Globus pallidus (tissue), 1 donor: ENCODE results near the gene FBXL17.

ENCODE experiments used
- DNase-seq: peaks from one replicate; pipeline ENCODE4 v3.0.0-alpha.2; 2015; ENCODE audit warnings: low spot score

Gene FBXL17

GRCh38 chr5:107997338-107997980 lies 384.4 kb downstream of the FBXL17 start:
- no peak for DNase-seq

DNA sequence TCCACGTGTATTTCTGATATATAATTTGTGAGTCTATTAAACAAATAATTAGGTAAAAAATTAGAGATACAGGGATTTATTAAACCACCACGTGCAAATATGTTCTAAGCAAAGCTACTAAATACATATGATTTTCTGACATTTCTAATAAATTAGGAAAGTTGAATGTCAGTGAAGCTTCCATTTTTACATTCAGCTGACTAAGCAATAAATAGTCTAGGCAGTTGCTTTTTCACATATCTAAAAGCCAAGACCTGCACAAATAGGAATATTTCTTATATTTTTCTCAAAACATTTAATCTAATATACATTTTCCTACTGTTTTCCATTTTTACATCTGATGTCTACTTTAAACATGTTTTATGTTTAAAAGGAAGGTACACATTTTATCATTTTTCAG lies 388.6 kb downstream of the FBXL17 start:
- DNase-seq, result no peak

- DNase-seq, result no peak
Measured at GRCh38 chr5:107990881-107991810, 390.8 kb downstream of the FBXL17 start.

- DNase-seq, result no peak
Measured at GRCh38 chr5:107985144-107985543, 396.8 kb downstream of the FBXL17 start.

GRCh38 chr5:107982703-107983425 lies 399.0 kb downstream of the FBXL17 start:
- no peak for DNase-seq

- DNase-seq, result no peak
Measured at GRCh38 chr5:107980923-107981692, 400.8 kb downstream of the FBXL17 start.

DNA sequence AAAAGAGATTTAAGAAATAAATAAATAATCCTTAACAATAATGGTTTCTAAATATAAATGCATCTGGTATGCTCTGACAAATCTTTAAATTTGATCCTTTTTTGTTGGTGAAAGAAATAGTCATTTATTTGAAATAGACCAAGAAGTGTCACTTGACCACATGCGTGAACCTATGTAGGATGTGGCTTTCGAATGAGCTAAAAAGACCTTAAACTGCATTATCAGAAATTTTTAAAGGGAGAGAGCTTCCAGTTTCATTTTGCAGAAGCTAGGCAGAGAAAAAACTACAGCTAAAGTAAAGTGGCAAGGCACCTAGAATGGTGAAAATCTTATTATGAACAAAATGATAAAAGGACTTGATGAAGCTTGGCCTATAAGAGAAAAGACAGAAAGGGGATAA lies 402.0 kb downstream of the FBXL17 start:
- DNase-seq, result no peak

DNA sequence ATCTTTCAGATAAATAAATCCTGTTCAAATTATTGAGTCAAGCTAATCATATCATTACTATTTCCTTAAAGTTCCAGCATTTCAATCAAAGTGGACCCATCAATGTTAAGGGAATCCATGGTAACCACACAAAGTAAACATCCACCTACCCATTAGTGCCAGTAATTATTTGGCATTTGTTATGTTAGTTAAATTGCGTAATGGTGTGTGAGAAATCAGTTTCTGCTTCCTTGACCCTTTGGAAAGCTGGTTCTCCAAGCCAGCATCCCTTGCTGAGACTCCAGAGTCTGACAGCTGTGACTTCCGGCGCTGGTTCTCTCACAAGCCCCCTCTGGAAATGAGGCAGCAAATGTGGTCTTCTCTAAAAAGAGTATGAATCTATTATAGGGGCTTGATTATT lies 402.6 kb downstream of the FBXL17 start:
- no peak for DNase-seq

- no peak for DNase-seq
Measured at GRCh38 chr5:107977550-107978071, 404.3 kb downstream of the FBXL17 start.

GRCh38 chr5:107975568-107975967 lies 406.3 kb downstream of the FBXL17 start:
- no peak for DNase-seq

- no peak for DNase-seq
Measured at GRCh38 chr5:107971846-107972245, 410.1 kb downstream of the FBXL17 start.

DNA sequence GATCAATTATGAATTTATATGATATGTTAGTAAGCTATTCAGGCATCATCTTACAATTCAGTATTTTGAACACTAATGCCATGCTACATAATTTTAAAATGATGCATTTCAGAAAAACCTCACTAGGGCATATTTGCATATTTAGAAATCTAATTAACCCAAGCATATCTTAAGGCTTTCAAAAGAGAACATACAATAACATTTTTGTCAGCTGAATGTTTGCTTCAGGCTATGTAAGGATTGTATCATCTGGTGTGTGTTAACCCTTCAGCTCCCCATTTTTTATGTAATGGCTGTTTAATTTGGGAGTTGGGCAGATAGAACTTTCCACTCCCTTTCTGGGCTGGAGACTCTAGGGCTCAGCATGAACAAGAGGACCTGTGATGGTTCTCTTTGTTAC lies 412.1 kb downstream of the FBXL17 start:
- DNase-seq, result no peak

- DNase-seq, result no peak
Measured at GRCh38 chr5:107968998-107969397, 412.9 kb downstream of the FBXL17 start.

GRCh38 chr5:107968406-107968843 lies 413.5 kb downstream of the FBXL17 start:
- DNase-seq, result no peak

- DNase-seq, result no peak
Measured at GRCh38 chr5:107966201-107966600, 415.7 kb downstream of the FBXL17 start.

DNA sequence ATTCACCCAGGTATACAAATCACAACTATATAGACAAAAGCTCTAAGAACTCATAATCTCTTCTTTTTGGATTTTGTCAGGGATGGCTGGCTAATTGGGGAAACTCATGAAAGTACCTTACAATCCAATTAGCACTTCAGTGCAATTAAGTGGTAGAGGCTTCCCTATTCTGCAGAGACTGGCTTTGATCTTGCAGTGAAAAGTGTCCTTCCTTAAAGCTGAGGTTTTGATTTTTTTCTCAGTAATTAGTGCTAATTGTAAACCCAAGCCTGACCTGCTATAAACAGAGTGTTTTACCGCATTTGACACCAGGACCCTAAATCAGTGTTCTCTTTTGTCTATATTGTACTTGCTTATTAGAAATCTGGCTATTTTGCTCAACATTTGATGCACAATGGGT lies 417.2 kb downstream of the FBXL17 start:
- no peak for DNase-seq

- DNase-seq, result no peak
Measured at GRCh38 chr5:107959573-107960279, 422.2 kb downstream of the FBXL17 start.

DNA sequence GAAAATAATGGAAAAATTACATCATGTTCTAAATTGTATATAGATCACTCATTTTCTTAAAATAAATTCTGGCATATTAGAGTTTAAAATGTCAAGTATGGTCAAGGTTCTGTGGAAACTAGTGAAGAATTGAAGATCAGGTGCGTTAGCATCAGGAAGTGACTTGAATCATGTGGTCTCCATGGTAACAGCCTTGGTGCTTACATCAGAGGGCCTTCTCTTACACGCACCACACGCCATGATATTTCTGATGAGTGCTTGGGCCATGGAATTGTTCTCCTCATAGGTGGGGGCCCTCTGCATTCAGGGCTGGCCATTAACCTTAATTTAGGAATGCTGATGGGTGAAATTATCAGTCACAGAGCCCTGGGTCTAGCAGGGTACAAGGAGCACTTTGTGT lies 423.0 kb downstream of the FBXL17 start:
- no peak for DNase-seq

DNA sequence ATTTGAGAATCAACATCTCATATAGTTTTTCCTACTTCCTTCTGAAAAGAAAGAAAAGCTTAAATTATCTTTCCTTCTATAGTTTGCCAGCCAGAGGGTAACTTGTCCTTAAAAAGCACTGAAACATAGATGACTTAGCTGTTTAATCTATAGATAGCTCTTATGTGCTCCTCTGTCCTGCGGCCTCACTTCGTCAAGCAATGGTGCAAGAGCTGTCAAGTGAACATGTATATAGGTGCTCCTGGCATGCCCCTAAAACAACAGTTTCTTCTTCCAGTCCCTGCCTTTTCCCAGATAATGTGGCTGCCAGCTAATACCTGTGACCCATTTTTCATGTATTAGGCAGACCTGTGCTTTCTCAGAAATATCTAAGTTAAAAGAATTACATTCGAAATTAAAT lies 423.5 kb downstream of the FBXL17 start:
- no peak for DNase-seq

- no peak for DNase-seq
Measured at GRCh38 chr5:107957051-107957450, 424.8 kb downstream of the FBXL17 start.

DNA sequence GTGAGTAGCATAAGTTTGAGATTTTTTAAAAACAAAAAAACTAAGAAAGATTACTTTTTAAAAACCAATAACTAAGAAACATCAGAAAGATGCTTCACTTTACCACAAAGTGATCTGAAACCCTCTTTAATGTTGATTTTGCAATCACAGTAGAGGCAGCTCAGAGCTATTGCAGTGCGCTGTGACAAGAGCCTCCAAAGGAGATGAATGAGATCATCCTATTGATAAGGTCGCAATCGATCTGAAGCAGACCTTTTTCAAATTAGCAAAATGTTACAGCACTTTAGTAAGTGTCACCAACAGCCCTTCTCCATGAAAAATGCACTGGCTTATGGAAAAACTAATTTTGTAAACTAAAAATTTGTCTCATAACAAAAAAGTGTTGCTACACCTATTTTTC lies 426.6 kb downstream of the FBXL17 start:
- no peak for DNase-seq
